Stimulated activated CD4-positive, alpha-beta T cell treated with anti-CD3 and anti-CD28 coated beads, Interleukin-2, amount 100 ng/mL, for 24 hours (primary cell): ENCODE data around the gene AKNA.

ENCODE experiments used
- DNase-seq, 2 donors: peaks; one replicate each; pipeline ENCODE4 v3.0.0-alpha.2; 2020

Gene AKNA

DNA sequence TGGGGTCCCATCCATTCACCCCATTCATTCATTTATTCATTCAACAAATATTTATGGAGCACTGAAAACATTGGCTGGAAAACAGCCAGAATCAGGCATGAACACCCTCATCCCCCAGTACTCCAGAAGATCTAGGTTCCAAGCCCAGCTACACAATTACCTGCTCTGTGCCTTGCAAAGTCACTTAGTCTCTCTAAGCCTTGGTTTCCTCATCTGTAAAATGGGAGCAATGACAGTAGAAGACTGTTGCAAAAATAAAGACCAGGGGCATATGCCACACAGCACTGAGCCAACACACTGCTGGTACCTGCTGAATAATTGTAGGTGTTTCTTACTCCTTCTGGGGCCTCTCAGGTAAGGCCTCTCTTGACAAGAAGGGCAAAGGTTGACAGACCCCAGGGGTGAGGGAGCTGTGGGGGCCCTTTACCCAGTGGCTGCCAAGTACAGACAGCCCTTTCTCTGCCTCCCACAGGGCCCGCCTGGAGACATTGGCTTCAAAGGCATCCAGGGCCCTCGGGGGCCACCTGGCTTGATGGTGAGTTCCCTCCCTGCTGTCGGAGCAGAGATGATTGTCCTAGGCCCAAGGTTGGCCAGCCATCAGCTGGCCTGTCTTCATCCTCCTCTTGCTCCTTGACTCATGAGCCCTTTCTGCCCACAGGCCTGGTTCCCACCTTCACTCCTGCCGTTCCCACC is 87.5 kb downstream of the AKNA start:
- DNase-seq = no peak

- DNase-seq = no peak
These were observed 88.3 kb downstream of the AKNA start for GRCh38 chr9:114299286-114300152.

DNA sequence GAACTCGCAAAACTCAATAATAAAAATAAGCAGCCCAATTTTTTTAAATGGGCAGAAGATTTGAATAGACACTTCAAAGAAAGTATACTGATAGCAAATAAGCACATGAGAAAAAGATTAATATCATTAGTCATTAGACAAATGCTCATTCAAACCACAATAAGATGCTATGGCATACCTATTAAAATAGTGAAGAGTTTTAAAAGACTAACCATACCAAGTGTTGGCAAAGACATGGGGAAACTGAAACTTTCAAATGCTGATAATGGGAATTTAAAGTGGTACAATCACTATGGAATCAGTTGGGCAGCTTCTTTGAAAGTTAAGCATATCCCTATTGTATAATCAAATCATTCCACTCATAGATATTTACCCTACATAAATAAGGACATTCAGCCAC is 91.4 kb downstream of the AKNA start:
- no peak for DNase-seq

DNA sequence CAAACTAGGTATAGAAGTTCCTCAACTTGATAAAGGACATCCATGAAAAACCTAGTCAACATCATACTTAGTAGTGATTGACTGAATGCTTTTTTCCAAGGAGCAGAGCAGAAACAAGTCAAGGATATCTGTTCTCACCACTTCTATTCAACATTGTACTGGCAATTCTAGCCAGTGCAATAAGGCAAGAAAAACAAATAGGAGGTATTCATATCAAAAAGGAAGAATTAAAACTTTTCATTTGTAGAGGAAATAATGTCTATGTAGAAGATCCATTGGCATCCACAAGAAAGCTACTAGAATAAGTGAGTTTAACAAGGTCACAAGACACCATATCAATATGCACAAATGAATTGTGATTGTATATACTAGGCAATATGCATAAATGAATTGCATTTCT is 93.1 kb downstream of the AKNA start:
- no peak for DNase-seq

DNA sequence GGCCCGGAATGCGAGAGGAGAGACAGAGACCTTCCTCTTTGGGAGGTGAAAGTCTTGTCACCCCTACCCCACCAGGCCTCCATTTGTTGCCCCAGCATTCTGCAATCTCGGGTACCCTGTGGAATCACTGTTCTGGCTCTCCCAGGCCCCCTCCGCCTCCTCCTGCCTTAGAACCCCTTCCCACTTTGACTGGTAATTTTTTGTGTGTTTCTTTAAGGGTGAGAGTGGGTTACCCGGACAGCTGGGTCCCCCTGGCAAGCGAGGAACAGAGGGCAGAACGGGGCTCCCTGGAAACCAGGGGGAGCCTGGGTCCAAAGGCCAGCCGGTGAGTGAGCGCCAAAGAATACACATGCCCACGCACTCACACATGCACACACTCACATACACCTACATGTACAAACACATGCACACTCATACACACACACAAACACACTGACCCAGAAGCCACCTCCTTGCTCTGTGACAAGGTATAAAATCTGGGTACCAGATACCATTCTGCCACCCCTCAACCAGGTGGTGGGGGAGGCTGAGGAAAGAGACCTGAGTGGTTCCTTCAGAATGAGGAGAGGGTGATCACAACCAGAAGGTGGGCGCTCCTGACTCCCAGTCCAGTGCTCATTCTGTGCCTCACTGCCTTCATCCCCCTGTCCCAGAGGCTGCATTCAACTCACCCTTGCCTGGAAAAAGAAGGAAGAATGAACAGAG is 95.7 kb downstream of the AKNA start:
- no peak for DNase-seq

DNA sequence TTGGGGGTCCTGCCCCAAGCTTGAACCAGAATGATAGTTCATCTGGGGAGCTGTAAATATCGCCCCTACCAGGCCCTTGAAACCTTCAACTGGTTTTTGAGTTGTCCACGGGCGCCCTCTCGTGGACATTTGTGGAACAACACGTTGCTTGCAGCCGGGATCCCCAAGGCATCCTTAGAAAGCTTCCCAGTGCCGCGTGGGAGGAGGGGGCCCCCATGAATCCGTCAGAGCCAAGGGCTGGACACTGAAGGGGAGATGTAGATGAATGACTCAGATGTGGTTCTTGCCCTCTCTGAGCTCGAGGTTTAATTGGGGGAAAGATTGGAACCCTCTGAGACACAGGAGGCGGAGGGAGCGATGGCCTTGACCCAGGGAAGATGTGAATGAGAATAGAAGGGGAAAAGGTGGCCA is 96.7 kb downstream of the AKNA start:
- DNase-seq = peak; percentile 80 to 81

GRCh38 chr9:114290561-114290986 is 97.2 kb downstream of the AKNA start:
- DNase-seq = no peak

GRCh38 chr9:114289571-114290481 is 98.0 kb downstream of the AKNA start:
- DNase-seq = no peak

GRCh38 chr9:114289106-114289505 is 98.7 kb downstream of the AKNA start:
- DNase-seq = no peak

GRCh38 chr9:114288193-114289091 is 99.3 kb downstream of the AKNA start:
- DNase-seq = no peak

DNA sequence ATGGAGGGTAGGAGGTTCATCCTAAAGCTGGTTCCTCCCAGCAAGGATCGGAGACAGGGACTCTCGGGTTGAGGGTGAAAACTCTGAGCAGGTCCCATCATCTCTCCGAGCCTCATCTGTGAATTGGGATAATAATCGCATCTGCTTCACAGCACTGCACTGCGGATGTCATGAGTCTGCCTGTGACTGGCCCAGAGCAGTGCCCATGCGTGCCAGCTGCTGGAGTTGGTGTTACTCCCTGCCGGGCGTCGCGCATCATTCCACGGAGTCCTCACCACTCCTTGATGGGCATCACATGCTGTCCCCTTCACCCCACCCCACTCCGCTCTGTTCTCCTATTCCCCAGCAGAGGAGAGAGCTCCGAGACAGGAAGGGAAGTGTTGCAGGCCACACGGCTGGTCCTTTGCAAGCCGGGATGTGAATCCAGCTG is 100.0 kb downstream of the AKNA start:
- no peak for DNase-seq

DNA sequence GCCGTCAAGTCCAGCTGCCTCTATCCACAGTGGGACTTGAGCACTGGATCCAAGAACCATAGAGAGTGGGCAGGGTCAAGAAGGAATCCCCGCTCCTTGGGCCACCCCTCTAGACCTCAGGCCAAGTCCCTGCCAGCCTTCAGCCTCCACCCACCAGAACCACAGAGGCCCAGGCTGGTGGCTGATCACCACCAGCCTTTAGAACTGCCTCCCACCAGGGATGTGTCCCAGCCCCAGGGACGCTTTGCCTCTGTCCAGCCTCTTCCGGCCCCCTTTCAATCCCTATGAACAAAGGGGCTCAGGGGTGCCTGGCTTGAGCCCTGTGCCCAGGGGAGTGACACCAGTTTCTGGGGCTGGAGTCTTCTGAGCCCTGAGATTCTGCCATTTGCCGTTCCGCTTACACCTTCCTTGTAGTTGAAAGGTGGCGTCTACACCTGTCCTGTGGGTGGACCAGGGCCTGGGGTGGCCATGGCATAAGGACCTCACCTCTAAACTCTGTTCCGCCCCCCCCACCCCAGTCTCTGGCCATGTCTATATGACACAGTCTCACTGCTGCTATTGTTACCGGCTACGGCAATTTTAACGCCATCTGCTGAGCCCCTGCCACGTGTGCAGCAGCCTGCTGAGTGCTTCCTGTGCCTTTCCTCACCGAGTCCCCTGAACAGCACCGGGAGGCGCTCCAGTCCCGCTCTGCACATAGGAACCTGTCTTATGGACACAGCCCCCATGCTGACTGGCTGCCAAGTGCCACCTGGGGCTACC is 100.6 kb downstream of the AKNA start:
- no peak for DNase-seq

DNA sequence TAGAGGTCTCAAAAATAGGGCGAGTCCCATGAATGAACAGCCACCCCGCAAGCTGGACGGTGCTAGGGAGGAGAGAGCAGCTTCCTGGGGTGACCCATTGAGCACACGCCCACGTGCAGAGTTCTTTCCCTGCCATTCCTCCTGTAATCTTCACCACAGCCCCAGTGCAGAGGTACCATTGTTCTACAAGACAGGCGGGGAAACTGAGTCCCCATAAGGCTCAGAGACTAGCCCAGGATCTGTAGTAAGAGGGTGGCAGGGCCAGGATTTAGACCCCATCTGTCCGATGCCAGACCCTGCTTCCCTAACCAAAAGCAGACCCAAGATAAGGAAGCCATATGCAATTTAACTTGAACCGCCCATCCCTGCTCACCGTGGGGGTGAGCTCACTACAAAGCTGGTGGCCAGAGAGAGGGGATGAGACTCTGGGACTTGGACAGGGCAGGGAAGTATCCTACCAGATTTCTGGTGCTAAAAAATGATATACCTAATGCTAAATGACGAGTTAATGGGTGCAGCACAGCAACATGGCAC is 101.6 kb downstream of the AKNA start:
- no peak for DNase-seq

DNA sequence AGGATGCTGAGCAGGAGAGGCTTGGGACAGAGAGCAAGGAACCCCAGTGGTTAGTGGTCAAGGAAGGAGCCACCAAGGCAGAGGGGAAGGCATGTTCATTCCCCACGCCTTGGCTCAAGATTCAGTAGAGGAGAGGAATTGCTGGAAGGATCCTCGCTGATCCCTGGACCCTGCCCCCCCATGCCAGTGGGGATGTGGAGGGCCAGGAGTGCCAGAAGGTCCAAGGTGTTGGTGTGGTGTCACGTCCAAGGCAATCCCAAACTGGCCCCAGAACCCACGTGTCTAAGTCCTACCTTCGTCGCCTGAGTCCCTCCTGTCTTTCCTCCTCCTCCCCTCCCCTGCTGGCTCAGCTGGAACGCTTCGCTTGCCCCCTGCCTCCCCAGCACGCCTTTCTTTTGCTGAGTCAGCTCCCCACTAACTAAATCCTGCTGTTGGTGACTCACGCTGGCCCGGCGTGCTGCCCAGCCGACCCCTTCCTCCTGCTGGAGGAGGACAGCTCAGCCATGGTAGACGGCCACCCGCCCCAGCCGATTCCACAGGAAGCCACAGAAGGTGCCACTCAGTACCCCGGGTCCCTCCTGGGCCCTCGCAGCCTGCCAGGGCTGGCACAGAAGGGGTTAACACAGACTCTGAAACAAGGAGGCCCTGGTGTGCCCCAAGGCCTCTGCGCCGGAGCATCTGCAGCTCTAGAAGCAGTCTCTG is 102.5 kb downstream of the AKNA start:
- DNase-seq = no peak

DNA sequence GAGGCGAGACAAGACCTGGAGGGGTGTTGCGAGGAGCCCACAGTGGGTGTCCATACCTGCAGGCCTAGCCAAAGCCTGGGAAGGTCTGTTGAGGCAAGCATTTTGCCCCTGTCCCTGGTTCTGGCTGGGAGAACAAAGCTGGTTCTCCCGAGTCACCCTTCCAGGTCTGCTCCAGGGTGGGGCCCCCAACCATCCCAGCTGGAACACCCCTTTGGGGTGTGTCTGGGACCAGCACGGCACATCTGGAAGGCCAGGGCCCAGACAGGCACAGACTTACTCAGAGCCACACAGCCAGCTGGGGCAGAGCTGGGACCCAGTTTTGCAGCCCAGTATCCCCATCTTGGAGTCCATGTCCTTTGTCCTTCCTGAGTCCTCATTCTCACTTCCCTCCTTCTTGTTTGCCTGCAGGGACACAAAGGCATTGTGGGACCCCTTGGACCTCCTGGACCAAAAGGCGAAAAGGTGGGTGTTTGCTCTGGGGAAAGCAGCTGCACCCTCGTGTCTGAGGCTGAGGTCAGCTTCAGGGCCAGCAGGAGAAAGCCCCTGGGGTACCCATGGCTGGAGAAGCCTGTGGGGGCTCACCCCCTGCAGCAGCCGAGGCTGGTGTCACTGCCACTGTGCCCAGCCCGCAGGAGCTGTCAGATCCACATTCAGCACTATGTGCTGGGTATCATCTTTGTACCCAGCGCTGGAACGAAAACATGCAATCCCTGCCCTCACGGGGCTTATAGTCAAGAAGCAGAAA is 103.3 kb downstream of the AKNA start:
- no peak for DNase-seq
